Measurements from ENCODE around the gene ITIH4.

- no peak for TF ChIP-seq SIN3A (IDR thresholded peaks at IDR 0.05; ENCODE audit: borderline replicate concordance, insufficient read depth, low read length)
- no peak for TF ChIP-seq POLR2AphosphoS5 (IDR thresholded peaks at IDR 0.05; ENCODE audit: low read depth, low read length)
- no peak for TF ChIP-seq FOXP2 (optimal IDR thresholded peaks at IDR 0.05; ENCODE audit: borderline replicate concordance, extremely low read depth, extremely low read length, insufficient read depth)
- no peak for TF ChIP-seq REST (IDR thresholded peaks at IDR 0.05; ENCODE audit: insufficient read depth in 1 of 2, low read depth in 2 of 2, low read length in 2 of 2)
- TF ChIP-seq TAF1 (IDR thresholded peaks at IDR 0.05; ENCODE audit: borderline replicate concordance, insufficient read depth, low read length) = no peak
Measured at GRCh38 chr3:52845157-52845556, 14.7 kb upstream of the ITIH4 start.

All from PFSK-1 (cell line).